NCI-H1092 treated with DMSO at 0.1 percent for 48 hours (cell line): ENCODE results near the gene COL2A1.

ENCODE experiments used
- DNase-seq: peaks from one replicate; lab custom pipeline; 2025; lab: John Stamatoyannopoulos, UW

Gene COL2A1

DNA sequence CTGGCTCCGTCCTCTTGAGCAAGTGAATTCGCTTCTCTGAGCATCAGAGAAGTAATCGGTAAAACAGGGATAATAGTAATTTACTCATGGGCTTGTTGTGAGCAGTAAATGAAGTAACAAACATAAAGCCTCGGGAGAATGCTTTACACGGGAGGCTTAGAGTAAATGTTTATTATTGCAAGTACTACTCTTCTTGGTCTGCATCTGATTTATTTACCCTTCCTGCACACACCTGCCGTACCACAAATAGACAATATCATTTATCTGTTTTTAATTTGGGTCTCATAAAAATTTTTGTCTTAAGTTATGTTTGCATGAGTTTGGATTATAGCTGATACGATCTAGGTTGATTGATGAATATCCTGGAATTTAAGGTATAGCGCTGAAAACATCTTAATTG lies 7.8 kb upstream of the COL2A1 start:
- no peak for DNase-seq

GRCh38 chr12:48010366-48010970 lies 6.2 kb upstream of the COL2A1 start:
- no peak for DNase-seq

DNA sequence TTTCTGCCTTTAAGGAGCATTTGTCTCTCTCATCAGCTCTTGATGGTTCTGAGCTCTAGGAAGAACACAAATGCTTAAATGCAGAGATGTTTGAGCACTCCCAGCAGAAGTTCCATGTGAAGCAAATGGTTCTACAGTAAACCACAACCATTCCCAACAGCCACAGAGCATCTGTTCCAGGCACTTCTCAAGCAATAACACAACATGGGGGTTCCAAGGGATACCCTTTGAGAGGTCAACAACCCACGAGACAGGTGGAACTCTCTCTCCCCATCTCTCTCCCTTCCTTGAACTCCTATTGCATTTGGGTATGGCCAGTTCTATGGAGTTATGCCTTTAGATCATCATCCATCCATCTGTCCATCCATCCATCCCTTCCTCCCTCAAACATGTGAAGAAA lies 5.2 kb upstream of the COL2A1 start:
- DNase-seq: no peak

DNA sequence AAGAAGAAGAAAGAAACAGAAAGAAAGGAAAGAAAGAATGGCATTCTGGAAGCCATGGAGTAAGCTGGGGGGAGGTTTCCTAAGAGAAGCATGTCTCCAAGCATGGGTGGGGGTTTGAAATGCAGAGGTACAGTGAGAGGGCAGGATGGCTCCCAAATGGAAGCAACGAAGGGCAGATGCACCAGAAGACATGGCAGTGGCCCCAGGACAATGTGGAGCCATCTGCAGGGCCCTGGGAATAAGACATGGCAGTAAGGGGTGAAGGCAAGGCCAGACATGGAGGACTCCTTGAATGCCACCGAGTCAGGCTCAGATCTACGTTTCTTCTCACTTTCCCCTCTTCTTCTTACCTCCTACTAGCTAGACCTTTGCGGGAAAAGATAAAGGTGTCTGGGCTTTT lies 4.7 kb upstream of the COL2A1 start:
- DNase-seq: no peak

GRCh38 chr12:48008349-48008748 lies 4.1 kb upstream of the COL2A1 start:
- no peak for DNase-seq

DNA sequence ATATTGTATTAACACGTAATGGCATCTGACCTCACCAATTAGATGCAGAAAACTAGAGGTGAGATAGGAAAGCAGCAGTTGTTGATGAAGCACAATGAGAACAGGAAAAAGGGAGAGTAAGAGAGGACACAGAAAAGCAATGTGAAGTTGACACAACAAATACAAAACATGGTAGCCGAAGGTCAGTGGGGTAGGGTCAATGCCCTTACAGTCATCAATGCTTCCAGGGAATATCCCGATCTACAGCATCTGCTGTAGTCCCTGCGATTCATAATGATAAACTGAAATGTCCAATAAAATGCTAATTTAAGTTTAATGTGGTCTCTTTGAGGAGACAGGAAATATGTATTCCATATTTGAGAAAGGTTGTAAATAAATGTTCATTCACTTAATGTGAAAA lies 2.9 kb upstream of the COL2A1 start:
- no peak for DNase-seq

- no peak for DNase-seq
Measured at GRCh38 chr12:48005750-48006021, 1.4 kb upstream of the COL2A1 start.

DNA sequence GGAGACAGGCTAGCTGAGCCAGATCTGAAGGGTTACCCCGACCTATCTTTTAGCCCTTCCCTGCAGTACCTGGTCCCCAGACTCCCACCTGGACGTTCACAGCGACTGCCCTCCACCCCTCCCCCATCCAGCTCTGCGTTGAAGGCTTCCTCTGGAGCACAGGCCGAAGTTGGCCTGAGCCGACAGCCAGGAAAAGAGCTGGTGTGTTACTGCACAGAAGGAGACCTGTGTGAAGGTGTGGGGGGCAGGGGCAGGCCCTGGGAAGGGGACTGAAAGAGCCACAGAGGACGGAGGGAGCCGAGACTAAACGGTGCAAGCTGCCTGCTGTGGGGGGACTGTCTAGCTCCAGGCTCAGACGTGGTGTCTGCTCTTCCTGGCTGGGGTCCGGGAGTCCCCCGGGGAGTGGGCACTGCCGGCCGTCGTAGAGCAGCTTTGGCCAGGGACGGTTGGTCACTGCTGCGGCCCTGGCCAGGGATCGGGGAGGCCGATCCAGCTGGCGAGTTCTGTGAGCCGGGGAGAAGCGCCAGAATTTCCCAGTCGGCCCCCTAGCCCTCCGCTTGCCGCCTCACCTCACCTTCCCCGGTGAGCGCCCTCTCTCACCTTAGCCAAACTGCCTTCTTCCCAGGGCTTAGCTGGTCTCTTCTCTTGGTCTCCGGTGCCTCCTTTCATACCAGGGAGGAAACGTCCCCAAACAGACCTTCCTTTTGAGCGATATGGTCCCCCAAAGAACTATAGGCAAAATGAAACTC lies 899 bp upstream of the COL2A1 start:
- DNase-seq: no peak

GRCh38 chr12:48003226-48004052 lies 837 bp downstream of the COL2A1 start:
- peak; percentile 44 for DNase-seq

DNA sequence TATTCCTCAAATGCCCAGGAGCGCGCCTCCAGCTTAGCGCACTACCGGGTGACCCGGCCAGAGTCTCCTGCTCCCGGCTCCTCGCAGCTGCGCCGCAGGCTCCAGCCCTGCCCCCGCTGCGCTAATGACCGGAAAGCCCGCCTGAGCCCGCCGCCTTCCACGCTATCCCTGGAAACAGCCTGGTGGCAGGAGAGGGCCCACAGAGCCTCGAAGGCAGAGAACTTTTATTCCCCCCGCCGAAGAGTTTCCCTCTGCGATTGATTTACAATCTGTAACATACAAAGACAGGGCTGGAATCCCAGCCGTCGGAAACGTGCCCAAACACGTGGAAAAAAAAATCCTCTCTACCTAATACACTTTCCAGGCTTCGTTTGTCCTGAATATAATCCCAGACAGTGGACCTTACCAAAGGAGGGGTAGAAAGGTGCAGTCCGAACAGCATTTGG lies 1.5 kb downstream of the COL2A1 start:
- DNase-seq: peak; percentile 52

DNA sequence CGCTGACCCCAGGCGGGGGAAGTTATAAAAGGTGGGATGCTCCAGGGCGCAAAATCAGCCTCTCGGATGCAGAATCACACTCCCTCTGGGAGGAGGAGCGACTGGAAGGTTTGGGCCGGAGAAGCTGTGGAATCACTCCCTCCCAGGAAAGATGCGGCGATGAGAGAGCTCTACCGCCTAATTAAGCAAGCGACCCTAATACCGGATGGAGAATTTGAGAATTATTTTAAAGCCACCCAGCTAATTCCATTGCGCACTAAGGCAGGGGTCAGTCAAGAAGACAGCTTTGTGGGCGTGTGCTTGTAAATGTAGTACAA lies 1.9 kb downstream of the COL2A1 start:
- DNase-seq: no peak

DNA sequence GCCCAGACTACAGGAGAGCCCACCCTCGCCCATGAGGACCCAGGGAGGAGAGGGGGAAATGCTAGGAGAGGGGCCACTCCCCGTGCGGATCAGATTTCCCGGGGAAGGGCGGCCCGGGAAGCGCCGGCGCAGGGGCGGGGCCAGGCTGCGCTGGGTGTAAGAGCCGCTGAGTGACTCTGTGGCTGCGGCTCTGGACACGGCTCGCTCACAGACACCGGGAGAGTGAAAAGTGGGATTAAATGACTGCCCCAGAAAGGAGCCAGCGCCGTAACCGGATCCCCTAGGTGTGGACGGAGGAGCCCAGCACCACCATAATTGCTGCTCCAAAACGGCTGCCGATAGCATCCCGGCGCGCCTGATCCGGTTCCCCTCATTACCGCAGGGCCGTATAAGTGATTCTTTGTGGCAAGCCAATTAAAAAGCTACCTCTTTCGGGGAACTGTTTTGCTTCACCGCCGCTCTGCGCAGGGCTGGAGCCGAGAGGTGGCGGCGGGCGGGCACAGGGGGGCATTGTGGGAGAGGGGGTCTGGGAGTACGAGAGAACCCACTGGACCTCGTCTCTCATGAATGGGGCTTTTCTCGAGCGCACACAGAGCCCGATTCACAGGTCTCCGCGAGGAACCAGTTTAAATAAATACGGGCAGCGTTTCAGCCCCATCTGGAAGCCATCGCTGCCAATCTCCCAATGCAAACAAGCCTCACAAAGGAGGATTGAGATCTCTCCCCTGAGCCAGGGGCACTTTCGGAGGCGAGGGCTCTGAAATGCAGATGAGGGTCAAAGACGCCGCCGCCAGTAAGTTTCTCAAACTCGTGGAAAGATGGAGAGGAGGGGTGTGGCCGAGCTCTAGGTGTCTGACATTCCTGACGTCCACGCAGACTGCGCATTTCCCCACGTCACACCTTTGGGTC lies 2.5 kb downstream of the COL2A1 start:
- peak; percentile 87 for DNase-seq

DNA sequence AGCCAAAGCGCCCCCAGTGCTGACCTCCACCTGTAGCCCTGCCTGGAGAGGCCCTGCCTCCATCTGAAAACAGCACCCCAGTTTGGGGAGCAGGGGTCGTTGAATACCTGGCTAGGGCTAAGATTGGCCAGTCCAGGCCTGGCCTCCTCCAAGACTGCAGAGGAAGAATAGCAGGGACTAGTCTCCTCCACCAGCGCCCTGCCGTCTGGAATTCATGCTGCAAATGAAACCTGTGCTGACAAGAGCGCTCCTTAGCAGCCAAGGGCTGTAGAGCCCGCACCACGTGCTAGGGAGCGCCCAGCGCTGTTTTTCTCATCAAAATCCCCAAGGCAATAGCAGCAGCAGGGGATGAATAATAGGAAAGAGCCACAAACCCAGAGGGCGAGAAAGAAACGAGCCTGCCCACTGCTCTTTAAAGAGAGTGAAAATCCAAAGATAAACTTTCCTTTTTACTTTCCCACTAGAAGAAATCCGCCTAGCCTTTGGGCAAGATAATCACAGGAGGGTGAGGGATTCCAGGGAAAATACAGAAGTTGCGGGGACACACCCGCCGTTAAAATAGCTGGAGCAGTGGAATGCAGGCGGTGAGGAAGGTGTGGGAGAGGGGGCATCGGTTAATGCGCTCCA lies 3.3 kb downstream of the COL2A1 start:
- peak; percentile 63 for DNase-seq

DNA sequence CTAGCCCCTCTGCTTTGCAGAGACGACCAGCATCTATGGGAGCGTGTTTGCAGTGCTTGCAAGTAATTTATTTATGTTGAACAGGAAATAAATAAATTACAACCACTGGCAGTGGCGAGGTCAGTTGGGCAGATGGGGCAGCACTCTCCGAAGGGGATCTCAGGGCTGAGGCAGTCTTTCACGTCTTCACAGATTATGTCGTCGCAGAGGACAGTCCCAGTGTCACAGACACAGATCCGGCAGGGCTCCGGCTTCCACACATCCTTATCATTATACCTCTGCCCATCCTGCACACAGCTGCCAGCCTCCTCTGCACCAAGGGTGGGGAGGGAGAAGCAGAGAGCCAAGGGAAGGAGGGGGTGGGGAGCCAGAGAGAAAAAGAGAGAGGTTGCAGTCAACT lies 4.5 kb downstream of the COL2A1 start:
- DNase-seq: no peak

- no peak for DNase-seq
Measured at GRCh38 chr12:47997321-47997720, 7.0 kb downstream of the COL2A1 start.

- DNase-seq: peak; percentile 87
Measured at GRCh38 chr12:47995981-47996401, 8.3 kb downstream of the COL2A1 start.

GRCh38 chr12:47993491-47993890 lies 10.8 kb downstream of the COL2A1 start:
- DNase-seq: no peak

GRCh38 chr12:47992776-47993175 lies 11.5 kb downstream of the COL2A1 start:
- DNase-seq: no peak

- DNase-seq: peak; percentile 24
Measured at GRCh38 chr12:47991106-47992061, 12.9 kb downstream of the COL2A1 start.

- no peak for DNase-seq
Measured at GRCh38 chr12:47990351-47991105, 13.7 kb downstream of the COL2A1 start.
